GM20000 (cell line): ENCODE data around the gene NRL.

Experiments
- DNase-seq: peaks from one replicate; pipeline ENCODE4 v3.0.0; 2012; ENCODE audit warnings: low spot score
- CTCF ChIP-seq: IDR thresholded peaks from 2 replicates; pipeline ENCODE4 v1.5.1; 2012; ENCODE audit warnings: mild to moderate bottlenecking, control low read depth; ENCODE audit errors: extremely low read depth, missing control alignments

Gene NRL

GRCh38 chr14:24088095-24088494 is 26.7 kb downstream of the NRL start:
- no peak for DNase-seq
- TF ChIP-seq CTCF: no peak

- no peak for DNase-seq
- no peak for TF ChIP-seq CTCF
Measured at GRCh38 chr14:24087004-24087403, 27.7 kb downstream of the NRL start.

GRCh38 chr14:24086193-24086955 is 28.4 kb downstream of the NRL start:
- no peak for TF ChIP-seq CTCF
- DNase-seq: no peak

- DNase-seq: no peak
- no peak for TF ChIP-seq CTCF
Measured at GRCh38 chr14:24085215-24085614, 29.5 kb downstream of the NRL start.

GRCh38 chr14:24084440-24084839 is 30.3 kb downstream of the NRL start:
- TF ChIP-seq CTCF: no peak
- DNase-seq: no peak

GRCh38 chr14:24083462-24083861 is 31.3 kb downstream of the NRL start:
- no peak for TF ChIP-seq CTCF
- DNase-seq: no peak

GRCh38 chr14:24082411-24083080 is 32.2 kb downstream of the NRL start:
- TF ChIP-seq CTCF: no peak

More at GRCh38 chr14:24082411-24083080, 32.2 kb downstream of the NRL start:
- no peak for DNase-seq
